HG03521 (cell line): ENCODE results near the gene MFAP1.

Experiments
- ATAC-seq: cut with Tn5 transposase; IDR thresholded peaks from one replicate; pipeline ENCODE4 v1.9.1; 2021; ENCODE audit warnings: mild to moderate bottlenecking, moderate library complexity; ENCODE audit not compliant: unreplicated experiment

MFAP1 gene

DNA sequence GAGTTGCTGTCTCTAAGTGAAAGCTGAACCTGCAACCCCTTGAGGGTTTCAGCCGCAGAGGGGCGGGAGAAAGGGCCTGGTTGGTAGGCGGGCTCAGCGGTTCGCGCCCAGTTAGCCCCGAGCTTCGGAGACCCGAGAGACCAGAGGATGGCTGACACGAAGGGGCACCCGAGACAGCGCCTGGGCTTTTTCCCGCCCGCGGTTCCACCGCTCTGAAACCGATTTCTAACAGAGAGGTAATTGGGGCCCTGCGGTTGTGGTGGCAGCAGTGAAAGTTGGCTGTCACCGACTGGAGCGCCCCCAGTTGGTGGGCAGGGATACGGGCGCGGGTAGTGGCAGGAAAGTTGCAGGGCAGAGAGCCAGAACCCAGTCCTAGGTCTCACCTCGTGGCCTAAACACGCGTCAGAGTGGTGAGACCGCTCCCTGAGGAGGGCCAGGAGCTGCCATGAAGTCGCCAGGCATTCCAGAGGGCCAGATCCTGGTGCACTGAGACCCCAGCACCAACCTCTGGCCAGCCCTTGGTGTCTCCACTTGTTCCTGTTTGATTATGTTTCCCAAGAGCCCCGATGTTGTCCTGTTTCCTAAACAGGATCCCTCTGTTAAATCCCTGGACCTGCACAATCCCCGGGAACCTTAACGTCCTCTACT lies 47.1 kb downstream of the MFAP1 start:
- ATAC-seq: peak; percentile 40

- peak; percentile 28 for ATAC-seq
Observed at GRCh38 chr15:43776718-43777266, 47.7 kb downstream of the MFAP1 start, which contains the start of gene ELL3. Gene ELL3, minus strand, starts transcription at chr15:43776966. Its CDS starts 65 bp downstream, at chr15:43776901.

GRCh38 chr15:43776101-43776717 lies 48.3 kb downstream of the MFAP1 start:
- ATAC-seq: peak; percentile 58

DNA sequence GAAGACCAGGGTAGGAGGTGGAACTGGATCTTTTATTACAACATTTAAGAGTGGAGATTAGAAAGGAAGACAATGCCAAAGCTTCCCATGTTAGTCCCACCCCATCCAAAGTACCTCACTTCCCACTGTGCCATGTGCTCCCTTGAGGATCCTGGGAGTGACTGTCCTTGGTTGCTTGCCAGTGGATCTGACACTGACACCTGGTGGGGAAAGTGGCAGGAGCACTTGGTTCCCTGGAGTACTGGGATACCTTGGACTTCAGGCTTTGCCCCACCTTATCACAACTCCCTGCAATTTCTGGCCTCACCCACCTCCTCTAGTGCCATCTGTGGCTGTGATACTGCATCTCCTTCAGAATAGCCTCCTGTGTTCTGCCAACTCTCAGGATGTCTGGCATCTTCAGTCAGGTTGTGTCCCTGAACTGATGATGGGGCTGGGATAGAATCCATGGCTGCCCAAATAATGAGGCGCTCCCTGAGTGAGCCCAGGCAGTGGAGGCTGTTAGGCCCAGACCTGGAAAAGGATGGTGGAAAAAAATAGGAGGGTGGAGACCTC lies 49.0 kb downstream of the MFAP1 start:
- ATAC-seq: no peak

DNA sequence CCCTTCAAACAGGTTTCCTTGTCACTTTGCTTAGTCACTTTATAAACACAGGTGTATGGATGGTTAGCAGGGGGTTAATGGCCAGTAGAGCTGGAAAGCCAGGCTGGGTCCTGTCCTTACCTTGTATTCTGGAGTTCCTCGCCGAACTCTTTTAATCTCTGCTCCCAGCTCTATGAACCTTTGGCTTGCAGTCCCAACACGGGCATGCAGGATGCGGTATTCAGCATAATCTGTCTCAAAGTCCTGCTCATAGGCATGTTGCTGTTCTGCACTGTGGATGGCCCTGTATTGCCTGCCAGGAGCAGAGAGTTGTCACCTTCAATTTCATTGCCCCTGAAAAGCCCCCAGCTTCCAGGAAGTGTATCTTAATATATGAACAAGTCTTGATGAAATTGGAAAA lies 50.4 kb downstream of the MFAP1 start:
- no peak for ATAC-seq

- ATAC-seq: no peak
Observed at GRCh38 chr15:43772624-43773023, 51.9 kb downstream of the MFAP1 start.

DNA sequence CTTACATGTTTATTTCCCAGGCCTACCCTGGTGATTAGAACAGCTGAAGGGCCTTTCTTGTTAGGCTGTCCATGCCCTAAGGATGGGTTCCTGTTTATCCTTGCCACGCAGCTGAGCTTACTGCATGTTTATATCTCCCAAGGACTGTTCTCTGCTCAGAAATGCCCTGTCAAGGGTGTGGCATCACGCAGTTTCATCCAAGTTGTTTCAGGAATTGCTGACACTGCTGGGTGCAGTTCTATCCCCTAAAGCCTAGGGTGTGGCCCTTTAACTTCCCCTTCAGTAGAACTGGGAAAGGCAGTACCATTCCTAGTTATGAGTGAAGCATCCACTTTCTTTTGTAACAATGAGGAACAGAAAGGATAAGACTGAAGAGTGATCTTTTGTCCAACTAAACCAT lies 52.7 kb downstream of the MFAP1 start:
- ATAC-seq: no peak

- ATAC-seq: no peak
Observed at GRCh38 chr15:43769584-43770228, 54.8 kb downstream of the MFAP1 start.

GRCh38 chr15:43763819-43764446 lies 60.6 kb downstream of the MFAP1 start:
- ATAC-seq: no peak

GRCh38 chr15:43762824-43763223 lies 61.7 kb downstream of the MFAP1 start:
- ATAC-seq: no peak
